ENCODE results near the gene TENM4. TPM values are rescaled to one million over a fixed set of nuclear protein-coding genes. Genes with fewer than 3 reads are reported as not detected.

TENM4 gene
- total RNA-seq, 1 donor from 2014 or later, result 11.9 TPM

DNA sequence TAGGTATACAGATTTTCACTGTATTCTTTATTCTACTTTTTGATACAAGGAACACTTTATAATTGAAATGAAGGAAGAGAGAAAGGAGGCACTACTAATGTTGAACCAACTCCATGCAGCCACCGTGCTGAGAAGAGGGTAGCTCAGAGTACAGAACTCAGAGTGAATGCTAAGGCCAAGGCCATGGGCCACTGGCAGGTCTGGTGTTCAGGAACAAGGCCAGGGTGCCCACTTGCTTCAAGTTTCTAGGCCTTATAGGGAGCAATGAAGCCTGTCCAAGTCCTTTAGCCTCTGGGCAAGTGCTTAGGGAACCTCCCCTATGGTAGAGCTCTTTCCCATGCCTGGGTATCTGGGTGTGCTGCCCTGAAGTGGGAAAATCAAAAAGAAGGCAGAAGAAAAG lies 235.0 kb downstream of the TENM4 start:
- DNase-seq (ENCODE audit: low spot score in 2 of 2), result no peak
- intact Hi-C loops (cut with DNase I), result no loop called here

DNA sequence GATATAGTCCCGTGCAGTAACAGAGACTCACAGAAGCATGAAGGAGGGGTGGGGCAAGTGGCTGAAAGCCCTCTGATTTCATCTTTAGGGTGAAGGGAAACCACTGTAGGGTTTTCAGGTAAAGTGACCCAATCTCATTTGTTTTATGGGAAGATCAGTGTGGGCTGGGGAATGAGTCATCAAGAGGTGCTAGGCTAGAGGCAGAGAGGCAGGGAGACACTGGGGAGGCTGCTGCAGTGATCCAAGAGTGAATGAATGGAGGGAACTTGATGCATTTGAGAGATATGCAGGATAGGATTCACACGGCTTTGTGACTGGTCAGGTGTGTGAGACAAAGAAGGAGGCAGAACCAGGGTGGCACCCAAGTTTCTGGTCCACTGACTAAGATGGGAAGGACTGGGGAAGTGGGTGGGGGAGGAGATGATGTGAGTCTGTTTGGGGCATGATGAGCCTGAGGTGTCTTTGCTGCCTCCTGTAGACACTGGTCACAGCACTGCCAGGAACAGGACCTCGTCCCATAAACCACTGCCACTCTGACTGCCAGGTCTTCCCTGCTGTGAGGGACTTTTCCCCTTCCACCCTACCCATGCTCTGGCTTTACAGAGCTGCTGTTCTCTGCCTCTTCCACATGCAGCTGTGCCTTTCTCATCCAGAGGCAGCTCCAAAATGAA lies 239.0 kb downstream of the TENM4 start:
- Histone ChIP-seq H3K27me3 (no peaks in the 10 kb centered on the region), H3K27ac (no peak overlapping the region), H3K9me3 (no peaks in the 10 kb centered on the region), H3K36me3 (no peaks in the 10 kb centered on the region), H3K4me3 (no peak overlapping the region), H3K4me1 (peaks cover 3% of the 10 kb centered on the region in 2 donors)
- intact Hi-C loops (cut with DNase I), result no loop called here
- TF ChIP-seq, protein P1, sequence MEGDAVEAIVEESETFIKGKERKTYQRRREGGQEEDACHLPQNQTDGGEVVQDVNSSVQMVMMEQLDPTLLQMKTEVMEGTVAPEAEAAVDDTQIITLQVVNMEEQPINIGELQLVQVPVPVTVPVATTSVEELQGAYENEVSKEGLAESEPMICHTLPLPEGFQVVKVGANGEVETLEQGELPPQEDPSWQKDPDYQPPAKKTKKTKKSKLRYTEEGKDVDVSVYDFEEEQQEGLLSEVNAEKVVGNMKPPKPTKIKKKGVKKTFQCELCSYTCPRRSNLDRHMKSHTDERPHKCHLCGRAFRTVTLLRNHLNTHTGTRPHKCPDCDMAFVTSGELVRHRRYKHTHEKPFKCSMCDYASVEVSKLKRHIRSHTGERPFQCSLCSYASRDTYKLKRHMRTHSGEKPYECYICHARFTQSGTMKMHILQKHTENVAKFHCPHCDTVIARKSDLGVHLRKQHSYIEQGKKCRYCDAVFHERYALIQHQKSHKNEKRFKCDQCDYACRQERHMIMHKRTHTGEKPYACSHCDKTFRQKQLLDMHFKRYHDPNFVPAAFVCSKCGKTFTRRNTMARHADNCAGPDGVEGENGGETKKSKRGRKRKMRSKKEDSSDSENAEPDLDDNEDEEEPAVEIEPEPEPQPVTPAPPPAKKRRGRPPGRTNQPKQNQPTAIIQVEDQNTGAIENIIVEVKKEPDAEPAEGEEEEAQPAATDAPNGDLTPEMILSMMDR (IDR thresholded peaks at IDR 0.05), result no peak
- no peak for DNase-seq (ENCODE audit: low spot score in 2 of 2)

More for the DNA sequence above, 235.0 kb downstream of the TENM4 start:
- no peaks in the 10 kb centered on the region for H3K27me3 ChIP-seq
- H3K9me3 ChIP-seq, result no peaks in the 10 kb centered on the region
- no peak overlapping the region for H3K4me3 ChIP-seq
- TF ChIP-seq, protein P1 (IDR thresholded peaks at IDR 0.05), result no peak
- H3K36me3 ChIP-seq, result no peaks in the 10 kb centered on the region
- no peaks in the 10 kb centered on the region for H3K4me1 ChIP-seq
- no peak overlapping the region for H3K27ac ChIP-seq

DNA sequence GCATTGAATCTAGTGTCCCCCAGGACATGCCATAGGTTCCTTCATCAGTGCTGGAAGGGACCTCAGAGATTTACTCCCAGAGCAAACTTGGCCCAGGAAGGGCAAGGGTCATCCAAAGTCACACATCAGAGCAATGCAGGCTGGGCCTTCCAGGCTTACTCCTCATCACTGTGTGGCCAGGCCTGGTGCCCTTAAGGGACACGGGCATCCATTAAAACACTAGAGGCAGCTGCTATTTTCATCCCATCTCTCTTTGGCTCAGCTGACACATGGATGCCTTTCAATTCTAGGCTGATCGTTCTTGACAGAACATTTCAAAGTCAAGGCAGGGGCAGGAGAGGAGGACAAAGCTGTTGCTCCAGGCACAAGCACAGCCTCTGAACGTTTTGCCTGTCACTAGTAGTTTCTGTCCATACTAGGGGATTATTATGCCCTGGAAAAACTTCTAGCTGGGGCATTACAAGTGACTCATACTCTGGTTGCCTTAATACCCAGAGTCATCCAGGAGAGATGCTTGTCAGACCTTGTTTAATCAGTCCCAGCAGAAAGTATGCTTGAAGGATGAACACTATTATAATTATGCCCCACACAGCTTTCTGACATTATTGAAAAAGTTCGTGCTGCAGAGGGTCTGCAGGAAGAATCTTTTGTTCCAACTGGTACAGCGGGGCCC lies 240.3 kb downstream of the TENM4 start:
- intact Hi-C loops (cut with DNase I), result no loop called here
- TF ChIP-seq, protein P1 (IDR thresholded peaks at IDR 0.05), result no peak
- Histone ChIP-seq H3K27me3 (no peaks in the 10 kb centered on the region), H3K9me3 (no peaks in the 10 kb centered on the region), H3K4me1 (peaks cover 3% of the 10 kb centered on the region in 2 donors), H3K4me3 (no peak overlapping the region), H3K27ac (peak overlapping the region in 1 of 2 donors; percentile 54), H3K36me3 (no peaks in the 10 kb centered on the region)
- DNase-seq (ENCODE audit: low spot score in 2 of 2), result no peak

DNA sequence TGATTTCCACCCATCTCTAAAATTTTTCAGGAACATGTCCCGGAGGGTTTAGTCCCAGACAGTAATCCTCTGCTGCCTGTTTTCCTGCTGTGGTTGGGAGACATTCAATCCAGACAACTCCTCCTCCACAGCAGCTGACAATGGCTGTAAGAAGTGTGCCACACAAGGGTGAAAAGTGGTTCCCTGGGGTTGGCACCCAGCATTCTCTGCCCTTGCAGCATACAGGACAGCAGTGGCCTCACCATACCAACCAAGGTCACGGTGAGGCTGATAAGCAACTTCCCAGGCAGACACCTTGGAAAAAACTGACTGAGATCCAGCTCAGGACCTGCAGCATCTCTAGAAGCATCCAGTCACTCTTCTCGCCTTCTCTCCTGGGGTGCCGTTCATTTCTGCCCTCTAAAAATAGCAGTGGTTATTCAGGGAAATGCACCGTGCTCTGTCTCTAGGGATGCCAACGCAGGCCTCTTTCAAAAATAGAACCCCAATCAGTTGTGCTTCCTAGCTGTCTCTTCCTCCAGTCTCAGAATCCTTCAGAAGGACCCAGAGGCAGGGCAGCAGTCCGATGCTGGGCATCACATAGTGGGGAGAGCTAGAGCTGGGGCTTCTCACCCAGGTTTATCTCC lies 241.0 kb downstream of the TENM4 start:
- intact Hi-C loops (cut with DNase I), result no loop called here

DNA sequence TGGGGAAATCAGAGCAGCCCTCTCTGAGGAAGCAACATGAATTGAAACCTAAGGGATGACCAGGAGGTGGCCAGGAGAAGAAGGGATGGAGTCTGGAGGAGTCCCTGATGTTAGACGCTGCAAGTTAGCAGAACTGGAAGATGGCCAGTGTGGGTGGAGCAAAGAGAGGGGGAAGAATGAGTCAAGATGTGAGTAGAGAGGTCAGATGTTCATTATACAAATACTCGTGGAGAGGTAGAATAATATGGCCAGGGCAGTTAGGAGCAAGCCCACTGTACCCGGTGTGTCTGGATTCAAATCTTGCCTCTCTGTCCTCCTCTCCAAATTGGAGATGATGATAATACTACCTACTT lies 242.0 kb downstream of the TENM4 start:
- no peak overlapping the region for H3K27ac ChIP-seq
- no peak overlapping the region for H3K4me3 ChIP-seq
- no peaks in the 10 kb centered on the region for H3K27me3 ChIP-seq
- H3K9me3 ChIP-seq, result no peaks in the 10 kb centered on the region
- DNase-seq (ENCODE audit: low spot score in 2 of 2), result no peak
- TF ChIP-seq, protein P1 (IDR thresholded peaks at IDR 0.05), result no peak
- intact Hi-C loops (cut with DNase I), result no loop called here
- no peaks in the 10 kb centered on the region for H3K36me3 ChIP-seq
- peaks cover 3% of the 10 kb centered on the region in 2 donors for H3K4me1 ChIP-seq

More for the DNA sequence above, 241.0 kb downstream of the TENM4 start:
- H3K9me3 ChIP-seq, result no peaks in the 10 kb centered on the region
- no peaks in the 10 kb centered on the region for H3K27me3 ChIP-seq
- H3K27ac ChIP-seq, result peak overlapping the region in 1 of 2 donors; percentile 54
- no peaks in the 10 kb centered on the region for H3K36me3 ChIP-seq
- H3K4me3 ChIP-seq, result no peak overlapping the region
- DNase-seq (ENCODE audit: low spot score in 2 of 2), result no peak
- TF ChIP-seq, protein P1 (IDR thresholded peaks at IDR 0.05), result no peak
- peaks cover 3% of the 10 kb centered on the region in 2 donors for H3K4me1 ChIP-seq
